ENCODE results near the gene GALNT13. TPM values are rescaled to one million over a fixed set of nuclear protein-coding genes. Genes with fewer than 3 reads are reported as not detected.

GALNT13 gene
- total RNA-seq, 1 donor: 0.36 TPM

- H3K4me3 ChIP-seq (ENCODE audit: insufficient read depth, low read length): no peak overlapping the region
- H3K36me3 ChIP-seq (ENCODE audit: insufficient read depth, low read length): no peaks in the 10 kb centered on the region
- H3K4me2 ChIP-seq (ENCODE audit: insufficient read depth, low read length): no peak overlapping the region
- H3K27ac ChIP-seq (ENCODE audit: low read depth, low read length): no peak overlapping the region
- no peak for DNase-seq (ENCODE audit: insufficient read length, low spot score, missing footprints)
- no peaks in the 10 kb centered on the region for H3K4me1 ChIP-seq (ENCODE audit: insufficient read depth, low read length)
- no peak for TF ChIP-seq CTCF (IDR thresholded peaks at IDR 0.05; ENCODE audit: extremely low read depth, low read depth, low read length)
- H3K9me3 ChIP-seq (ENCODE audit: low read depth, low read length): peaks cover 6% of the 10 kb centered on the region
- H3K27me3 ChIP-seq (ENCODE audit: insufficient read depth, low read length): no peaks in the 10 kb centered on the region
- no peaks in the 10 kb centered on the region for H3K79me2 ChIP-seq (ENCODE audit: insufficient read depth, low read length)
- H4K20me1 ChIP-seq (ENCODE audit: insufficient read depth, low read length): no peaks in the 10 kb centered on the region
- no peak overlapping the region for H2AFZ ChIP-seq (ENCODE audit: low read length)
Measured at GRCh38 chr2:153963256-153963655, 91.5 kb downstream of the GALNT13 start.

GRCh38 chr2:153967248-153967973, 95.7 kb downstream of the GALNT13 start:
- Histone ChIP-seq H3K4me2 (ENCODE audit: insufficient read depth, low read length) (no peak overlapping the region), H3K79me2 (ENCODE audit: insufficient read depth, low read length) (no peaks in the 10 kb centered on the region), H4K20me1 (ENCODE audit: insufficient read depth, low read length) (no peaks in the 10 kb centered on the region), H3K36me3 (ENCODE audit: insufficient read depth, low read length) (no peaks in the 10 kb centered on the region), H2AFZ (ENCODE audit: low read length) (no peak overlapping the region), H3K27me3 (ENCODE audit: insufficient read depth, low read length) (no peaks in the 10 kb centered on the region), H3K4me1 (ENCODE audit: insufficient read depth, low read length) (no peaks in the 10 kb centered on the region), H3K9me3 (ENCODE audit: low read depth, low read length) (peaks cover 4% of the 10 kb centered on the region), H3K27ac (ENCODE audit: low read depth, low read length) (no peak overlapping the region), H3K4me3 (ENCODE audit: insufficient read depth, low read length) (no peak overlapping the region)
- no peak for TF ChIP-seq CTCF (IDR thresholded peaks at IDR 0.05; ENCODE audit: extremely low read depth, low read depth, low read length)
- no peak for DNase-seq (ENCODE audit: insufficient read length, low spot score, missing footprints)

DNA sequence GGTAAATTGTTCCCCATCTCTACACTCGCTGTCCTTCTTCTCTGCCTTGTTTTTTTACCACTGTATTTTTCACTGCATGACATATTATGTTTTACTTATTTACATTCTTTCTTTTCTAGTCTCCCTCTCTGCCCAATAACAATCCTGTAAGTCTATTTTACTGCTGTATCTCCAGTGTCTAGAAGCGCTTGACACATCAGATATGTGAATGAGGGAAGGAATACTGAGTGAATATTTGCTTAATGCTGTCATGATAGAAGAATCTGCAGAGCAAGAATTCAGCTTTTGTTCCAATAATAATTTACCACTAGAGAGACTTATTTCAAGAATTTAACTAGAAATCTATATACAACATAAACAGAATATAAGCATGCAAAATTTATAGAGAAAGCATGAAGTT, 99.5 kb downstream of the GALNT13 start:
- peaks cover 4% of the 10 kb centered on the region for H3K9me3 ChIP-seq (ENCODE audit: low read depth, low read length)
- H3K27me3 ChIP-seq (ENCODE audit: insufficient read depth, low read length): no peaks in the 10 kb centered on the region
- H3K27ac ChIP-seq (ENCODE audit: low read depth, low read length): no peak overlapping the region
- H3K79me2 ChIP-seq (ENCODE audit: insufficient read depth, low read length): no peaks in the 10 kb centered on the region
- H2AFZ ChIP-seq (ENCODE audit: low read length): no peak overlapping the region
- H3K4me1 ChIP-seq (ENCODE audit: insufficient read depth, low read length): no peaks in the 10 kb centered on the region
- H4K20me1 ChIP-seq (ENCODE audit: insufficient read depth, low read length): no peaks in the 10 kb centered on the region
- H3K4me2 ChIP-seq (ENCODE audit: insufficient read depth, low read length): no peak overlapping the region
- no peak overlapping the region for H3K4me3 ChIP-seq (ENCODE audit: insufficient read depth, low read length)
- no peaks in the 10 kb centered on the region for H3K36me3 ChIP-seq (ENCODE audit: insufficient read depth, low read length)
- TF ChIP-seq CTCF (IDR thresholded peaks at IDR 0.05; ENCODE audit: extremely low read depth, low read depth, low read length): no peak
- DNase-seq (ENCODE audit: insufficient read length, low spot score, missing footprints): no peak

DNA sequence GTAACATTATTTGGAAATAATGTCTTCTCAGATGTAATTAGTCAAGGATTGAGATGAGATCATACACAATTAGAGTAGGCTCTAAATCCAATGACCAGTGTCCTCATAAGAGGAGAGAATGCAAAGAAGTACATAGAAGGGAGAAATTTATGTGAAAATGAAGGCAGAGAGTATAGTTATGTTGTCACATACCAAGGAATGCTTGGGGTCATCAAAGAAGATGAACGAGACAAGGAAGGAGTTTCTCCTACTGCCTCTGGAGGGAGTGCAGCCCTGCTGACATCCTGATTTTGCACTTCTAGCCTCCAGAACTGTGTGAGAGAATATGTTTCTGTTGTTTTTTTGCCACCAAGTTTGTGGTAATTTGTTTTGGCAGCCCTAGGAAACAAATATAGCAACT, 100.1 kb downstream of the GALNT13 start:
- no peaks in the 10 kb centered on the region for H3K27me3 ChIP-seq (ENCODE audit: insufficient read depth, low read length)

More for the DNA sequence above, 100.1 kb downstream of the GALNT13 start:
- Histone ChIP-seq H3K9me3 (ENCODE audit: low read depth, low read length) (peaks cover 4% of the 10 kb centered on the region), H3K4me3 (ENCODE audit: insufficient read depth, low read length) (no peak overlapping the region), H3K4me1 (ENCODE audit: insufficient read depth, low read length) (no peaks in the 10 kb centered on the region), H2AFZ (ENCODE audit: low read length) (no peak overlapping the region), H3K36me3 (ENCODE audit: insufficient read depth, low read length) (no peaks in the 10 kb centered on the region), H3K79me2 (ENCODE audit: insufficient read depth, low read length) (no peaks in the 10 kb centered on the region), H4K20me1 (ENCODE audit: insufficient read depth, low read length) (no peaks in the 10 kb centered on the region), H3K4me2 (ENCODE audit: insufficient read depth, low read length) (no peak overlapping the region), H3K27ac (ENCODE audit: low read depth, low read length) (no peak overlapping the region)
- TF ChIP-seq CTCF (IDR thresholded peaks at IDR 0.05; ENCODE audit: extremely low read depth, low read depth, low read length): no peak
- DNase-seq (ENCODE audit: insufficient read length, low spot score, missing footprints): no peak
